Left lung (tissue), 10 donors: ENCODE data around the gene PIP5K1B. TPM values are rescaled to one million over a fixed set of nuclear protein-coding genes. Genes with fewer than 3 reads are reported as not detected.

Source experiments
- ATAC-seq: fragments of 200-7000 bp; cut with Tn5 transposase; one replicate; pipeline ENCODE4 v1.9.1; 2020; ENCODE audit warnings: moderate library complexity
- DNase-seq, 4 donors: peaks; one replicate each; pipeline ENCODE4 v3.0.0-alpha.2; 2013 to 2020
- H3K27ac ChIP-seq, 2 donors: fragments of 200-600 bp; sonication (generic) in 1 of 2; one replicate each; pipeline versions ENCODE4 v1.5.0 to v1.8.0; 2020 to 2021
- H3K27me3 ChIP-seq, 2 donors: fragments of 200-600 bp; sonication (generic) in 1 of 2; one replicate each; pipeline versions ENCODE4 v1.5.0 to v1.8.0; 2020 to 2021
- H3K36me3 ChIP-seq, 2 donors: fragments of 200-600 bp; sonication (generic) in 1 of 2; one replicate each; pipeline versions ENCODE4 v1.5.0 to v1.8.0; 2020 to 2021
- H3K4me1 ChIP-seq, 2 donors: fragments of 200-600 bp; one replicate each; pipeline ENCODE4 v1.8.0; 2021
- H3K4me3 ChIP-seq, 2 donors: fragments of 200-600 bp; sonication (generic) in 1 of 2; one replicate each; pipeline versions ENCODE4 v1.5.0 to v1.8.0; 2020 to 2021; ENCODE audit warnings: mild to moderate bottlenecking in 1 of 2
- H3K9me3 ChIP-seq, 2 donors: fragments of 200-600 bp; sonication (generic) in 1 of 2; one replicate each; pipeline versions ENCODE4 v1.5.0 to v1.8.0; 2020 to 2021
- CTCF ChIP-seq, 2 donors: fragments of 200-600 bp; sonication (generic) in 1 of 2; IDR thresholded peaks; one replicate each; pipeline versions ENCODE4 v1.5.0 to v1.8.0; 2021; ENCODE audit warnings: antibody characterized with exemption in 2 of 2
- intact Hi-C, 2 donors: fragments of 100-400 bp; cut with DNase I; formaldehyde crosslinking; loops; one replicate each; pipeline versions ENCODE4 v1.11.2 to v1.14.2; 2022
- polyA plus RNA-seq, 6 donors: library from polyadenylated mRNA; unstranded; fragments of 120-200 nt; gene quantifications; one replicate each; pipeline ENCODE4 v1.2.1, GENCODE V29; 2013; ENCODE audit not compliant: insufficient read length in 6 of 6
- total RNA-seq, 2 donors: library from RNA; stranded (reverse); fragmentation: NEBNext Ultra II Directional; extraction: Animal tissue kit (Norgen Biotek cat#: 25700); gene quantifications; one replicate each; pipeline ENCODE4 v1.2.1, GENCODE V29; 2021
- donor health status: DM: no; HTN: yes; CAD: no.
- donor health status: DM: no; HTN: no; CAD: no.

The PIP5K1B gene
- total and polyA plus RNA-seq, 8 donors: 3.1 to 31.0 (median 4.2) TPM

- no peak for TF ChIP-seq CTCF (IDR thresholded peaks at IDR 0.05)
- Histone ChIP-seq H3K36me3 (no peaks in the 10 kb centered on the region), H3K27ac (peak overlapping the region in 1 of 2 donors; percentile 71), H3K4me3 (peak overlapping the region in 1 of 2 donors; percentile 28), H3K9me3 (no peaks in the 10 kb centered on the region), H3K27me3 (no peaks in the 10 kb centered on the region), H3K4me1 (peaks cover 0 to 28% of the 10 kb centered on the region in 2 donors)
- intact Hi-C loops: no loop called here
- ATAC-seq: peak; percentile 47
- DNase-seq: no peak
Observed at GRCh38 chr9:68974901-68975300, 269.9 kb downstream of the PIP5K1B start.

- TF ChIP-seq CTCF (IDR thresholded peaks at IDR 0.05): no peak
- no peak for DNase-seq
Observed at GRCh38 chr9:68975365-68976043, 270.5 kb downstream of the PIP5K1B start.

DNA sequence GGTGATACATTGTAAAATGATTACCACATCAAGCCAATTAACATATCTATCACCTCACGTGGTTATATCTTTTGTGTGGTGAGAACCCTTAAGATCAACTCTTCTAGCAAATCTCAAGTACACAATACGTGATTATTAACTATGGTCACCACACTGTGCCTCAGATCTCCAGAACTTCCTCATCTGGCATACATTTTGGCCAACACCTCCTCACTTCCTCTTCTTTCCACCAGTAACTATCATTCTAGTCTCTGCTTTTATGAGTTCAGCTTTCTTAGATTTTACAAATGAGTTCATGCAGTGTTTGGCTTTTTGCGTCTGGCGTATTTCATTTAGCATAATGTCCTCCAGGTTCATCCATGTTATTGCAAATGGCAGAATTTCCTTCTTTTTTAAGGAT, 273.0 kb downstream of the PIP5K1B start:
- Histone ChIP-seq H3K4me3 (no peak overlapping the region), H3K27me3 (no peaks in the 10 kb centered on the region), H3K4me1 (peaks cover 0 to 28% of the 10 kb centered on the region in 2 donors), H3K9me3 (no peaks in the 10 kb centered on the region), H3K36me3 (no peaks in the 10 kb centered on the region), H3K27ac (no peak overlapping the region)
- no peak for DNase-seq
- intact Hi-C loops: no loop called here
- peak; percentile 43 for ATAC-seq
- TF ChIP-seq CTCF (IDR thresholded peaks at IDR 0.05): no peak

More at GRCh38 chr9:68975365-68976043, 270.5 kb downstream of the PIP5K1B start:
- ATAC-seq: peak; percentile 74
- Histone ChIP-seq H3K36me3 (no peaks in the 10 kb centered on the region), H3K9me3 (no peaks in the 10 kb centered on the region), H3K4me3 (peak overlapping the region in 1 of 2 donors; percentile 28), H3K27me3 (no peaks in the 10 kb centered on the region), H3K27ac (peak overlapping the region in 1 of 2 donors; percentile 71), H3K4me1 (peaks cover 0 to 28% of the 10 kb centered on the region in 2 donors)
- intact Hi-C loops: no loop called here

- no peak for ATAC-seq
Observed at GRCh38 chr9:68978501-68978900, 273.5 kb downstream of the PIP5K1B start.

More at GRCh38 chr9:68978501-68978900, 273.5 kb downstream of the PIP5K1B start:
- Histone ChIP-seq H3K9me3 (no peaks in the 10 kb centered on the region), H3K4me1 (peaks cover 0 to 25% of the 10 kb centered on the region in 2 donors), H3K36me3 (no peaks in the 10 kb centered on the region), H3K27me3 (no peaks in the 10 kb centered on the region), H3K4me3 (no peak overlapping the region), H3K27ac (no peak overlapping the region)
- DNase-seq: no peak
- intact Hi-C loops: no loop called here
- TF ChIP-seq CTCF (IDR thresholded peaks at IDR 0.05): no peak
